Thoracic aorta (tissue), 2 donors: Measurements from ENCODE around the gene TMPRSS11F. TPM values are rescaled to one million over a fixed set of nuclear protein-coding genes. Genes with fewer than 3 reads are reported as not detected.

ENCODE experiments used
- ATAC-seq: fragments of 150-250 bp; one replicate; pipeline ENCODE4 v1.8.0; 2017; ENCODE audit warnings: low read depth; ENCODE audit not compliant: insufficient number of reproducible peaks, low FRiP score
- DNase-seq: peaks from one replicate; pipeline ENCODE4 v3.0.0-alpha.2; 2020; ENCODE audit warnings: low spot score
- H3K27ac ChIP-seq, 2 donors: fragments of 200-600 bp; sonication (generic); 1 replicate in 1 of 2; 2 replicates in 1 of 2; pipeline ENCODE4 v1.5.1; 2016; ENCODE audit warnings: mild to moderate bottlenecking in 2 of 2, moderate library complexity in 2 of 2
- H3K27me3 ChIP-seq: fragments of 200-600 bp; sonication (generic); replicated peaks from 2 replicates; pipeline ENCODE4 v1.6.0; 2016; ENCODE audit warnings: mild to moderate bottlenecking; ENCODE audit not compliant: insufficient read depth
- H3K36me3 ChIP-seq: fragments of 200-600 bp; sonication (generic); one replicate; pipeline ENCODE4 v1.5.1; 2016
- H3K4me1 ChIP-seq, 2 donors: fragments of 200-600 bp; sonication (generic); 1 replicate in 1 of 2; 2 replicates in 1 of 2; pipeline versions ENCODE4 v1.5.1 to v1.6.0; 2016; ENCODE audit warnings: low read depth in 2 of 2, mild to moderate bottlenecking in 1 of 2; ENCODE audit not compliant: control insufficient read depth in 1 of 2
- H3K4me3 ChIP-seq: fragments of 200-600 bp; sonication (generic); 2 replicates; pipeline ENCODE4 v1.5.1; 2016; ENCODE audit warnings: mild to moderate bottlenecking
- H3K9me3 ChIP-seq: fragments of 200-600 bp; sonication (generic); 2 replicates; pipeline ENCODE4 v1.5.1; 2016
- CTCF ChIP-seq: fragments of 200-600 bp; sonication (generic); IDR thresholded peaks from one replicate; pipeline ENCODE4 v1.5.1; 2019; ENCODE audit warnings: antibody characterized with exemption
- total RNA-seq, 2 donors: library from RNA; depleted of rRNA; stranded (reverse); fragments of >200 nt; gene quantifications; one replicate each; pipeline versions ENCODE4 v1.1.0 to v1.2.3, GENCODE V29; 2016

Gene TMPRSS11F
- total RNA-seq, 2 donors from 2014 or later, result 0.28 TPM; not detected in 1

DNA sequence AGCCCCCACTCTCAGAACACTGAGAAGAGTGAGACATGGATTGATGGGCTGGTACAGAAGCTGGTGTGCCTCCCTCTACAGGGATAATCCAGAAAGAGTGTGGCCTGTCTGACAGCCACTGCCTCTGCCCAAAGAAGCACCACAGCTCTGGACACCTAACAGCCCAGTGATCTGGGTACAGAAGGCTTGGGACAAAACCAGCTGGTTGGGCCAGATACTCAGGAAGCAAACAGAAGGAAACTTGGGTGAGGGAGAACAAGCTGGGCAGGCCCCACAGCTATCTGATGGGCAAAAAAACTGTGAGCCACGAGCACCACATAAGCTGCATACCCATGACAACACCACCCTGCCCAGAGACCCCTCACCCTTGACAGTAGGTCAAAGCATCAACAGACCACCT lies 46.9 kb downstream of the TMPRSS11F start:
- TF ChIP-seq CTCF, result no peak

DNA sequence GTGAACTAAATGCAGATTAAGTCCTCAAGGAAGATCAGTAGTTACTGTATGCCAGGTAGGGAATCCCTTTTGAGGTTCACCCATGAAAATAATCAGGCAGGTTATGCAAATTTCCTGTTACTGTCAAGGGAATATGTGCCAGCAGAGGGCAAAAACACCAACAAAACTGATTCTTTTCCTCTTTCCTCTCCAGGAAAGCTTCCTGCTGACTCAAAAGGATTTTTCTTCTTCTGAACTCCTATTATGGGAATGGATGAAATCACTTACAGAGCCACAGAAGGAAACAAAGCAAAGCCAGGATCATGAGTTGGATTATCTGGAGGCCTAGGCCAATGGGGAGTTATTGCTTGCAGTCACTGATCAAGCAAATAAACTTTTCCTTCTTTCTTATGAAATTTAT lies 49.7 kb downstream of the TMPRSS11F start:
- H3K27me3 ChIP-seq, result no peaks in the 10 kb centered on the region
- no peak for DNase-seq
- no peak for TF ChIP-seq CTCF
- no peak for ATAC-seq
- no peaks in the 10 kb centered on the region for H3K4me1 ChIP-seq
- H3K9me3 ChIP-seq, result no peaks in the 10 kb centered on the region
- H3K27ac ChIP-seq, result no peak overlapping the region
- H3K36me3 ChIP-seq, result no peaks in the 10 kb centered on the region
- H3K4me3 ChIP-seq, result no peak overlapping the region

More for the DNA sequence above, 46.9 kb downstream of the TMPRSS11F start:
- H3K27ac ChIP-seq, result no peak overlapping the region
- no peaks in the 10 kb centered on the region for H3K4me1 ChIP-seq
- H3K36me3 ChIP-seq, result no peaks in the 10 kb centered on the region
- no peaks in the 10 kb centered on the region for H3K27me3 ChIP-seq
- no peak overlapping the region for H3K4me3 ChIP-seq
- H3K9me3 ChIP-seq, result no peaks in the 10 kb centered on the region
- ATAC-seq, result no peak
- DNase-seq, result no peak

- ATAC-seq, result no peak
- no peaks in the 10 kb centered on the region for H3K4me1 ChIP-seq
- no peak overlapping the region for H3K4me3 ChIP-seq
- H3K36me3 ChIP-seq, result no peaks in the 10 kb centered on the region
- no peaks in the 10 kb centered on the region for H3K27me3 ChIP-seq
- no peak for TF ChIP-seq CTCF
- no peak overlapping the region for H3K27ac ChIP-seq
- no peak for DNase-seq
- no peaks in the 10 kb centered on the region for H3K9me3 ChIP-seq
Observed at GRCh38 chr4:68077737-68078136, 51.9 kb downstream of the TMPRSS11F start.

- Histone ChIP-seq H3K4me1 (no peaks in the 10 kb centered on the region), H3K27ac (no peak overlapping the region), H3K36me3 (no peaks in the 10 kb centered on the region), H3K9me3 (no peaks in the 10 kb centered on the region), H3K4me3 (no peak overlapping the region), H3K27me3 (no peaks in the 10 kb centered on the region)
- ATAC-seq (no peak), DNase-seq (no peak)
- TF ChIP-seq CTCF, result no peak
Observed at GRCh38 chr4:68077301-68077700, 52.4 kb downstream of the TMPRSS11F start.

DNA sequence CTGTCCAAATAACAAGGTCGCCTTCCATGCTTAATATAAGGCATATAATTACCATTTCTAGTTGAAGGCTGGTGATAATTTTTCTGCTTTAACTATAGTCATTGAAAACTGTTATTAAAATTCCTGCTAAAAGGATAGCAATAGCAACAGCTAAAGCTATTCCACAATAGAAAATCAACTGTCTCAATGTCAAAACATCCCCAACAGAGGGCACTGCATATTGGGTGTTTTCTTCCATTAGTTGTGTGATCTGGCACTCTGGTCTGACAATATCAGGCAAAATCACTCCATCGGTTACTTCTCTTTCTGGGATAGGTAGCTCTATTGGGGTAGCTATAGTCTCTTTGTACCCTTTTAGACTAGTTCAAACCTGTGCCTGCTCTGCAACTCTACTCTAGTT lies 53.5 kb downstream of the TMPRSS11F start:
- TF ChIP-seq CTCF, result no peak
- Histone ChIP-seq H3K4me3 (no peak overlapping the region), H3K9me3 (no peaks in the 10 kb centered on the region), H3K36me3 (no peaks in the 10 kb centered on the region), H3K27me3 (no peaks in the 10 kb centered on the region), H3K4me1 (no peaks in the 10 kb centered on the region), H3K27ac (no peak overlapping the region)
- DNase-seq, result no peak
- ATAC-seq, result no peak
